GM13977 (cell line): ENCODE data around the gene BCL11B.

Experiments
- DNase-seq: peaks from one replicate; pipeline ENCODE4 v3.0.0; 2012; ENCODE audit warnings: low spot score
- in situ Hi-C: fragments of 300-500 bp; cut with MboI; formaldehyde crosslinking; loops from one replicate; pipeline ENCODE4 v1.12.0; 2022; ENCODE audit warnings: low sequenced_read_pairs, low pct_unique_long_range_greater_than_20kb, mixed read lengths, inconsistent platforms; ENCODE audit not compliant: unreplicated experiment
- TF ChIP-seq, protein P1 (sequence below): IDR thresholded peaks from 2 replicates; pipeline ENCODE4 v1.5.1; 2012; ENCODE audit warnings: mild to moderate bottlenecking, control low read depth; ENCODE audit not compliant: insufficient read depth; ENCODE audit errors: extremely low read depth, missing control alignments

BCL11B gene

DNA sequence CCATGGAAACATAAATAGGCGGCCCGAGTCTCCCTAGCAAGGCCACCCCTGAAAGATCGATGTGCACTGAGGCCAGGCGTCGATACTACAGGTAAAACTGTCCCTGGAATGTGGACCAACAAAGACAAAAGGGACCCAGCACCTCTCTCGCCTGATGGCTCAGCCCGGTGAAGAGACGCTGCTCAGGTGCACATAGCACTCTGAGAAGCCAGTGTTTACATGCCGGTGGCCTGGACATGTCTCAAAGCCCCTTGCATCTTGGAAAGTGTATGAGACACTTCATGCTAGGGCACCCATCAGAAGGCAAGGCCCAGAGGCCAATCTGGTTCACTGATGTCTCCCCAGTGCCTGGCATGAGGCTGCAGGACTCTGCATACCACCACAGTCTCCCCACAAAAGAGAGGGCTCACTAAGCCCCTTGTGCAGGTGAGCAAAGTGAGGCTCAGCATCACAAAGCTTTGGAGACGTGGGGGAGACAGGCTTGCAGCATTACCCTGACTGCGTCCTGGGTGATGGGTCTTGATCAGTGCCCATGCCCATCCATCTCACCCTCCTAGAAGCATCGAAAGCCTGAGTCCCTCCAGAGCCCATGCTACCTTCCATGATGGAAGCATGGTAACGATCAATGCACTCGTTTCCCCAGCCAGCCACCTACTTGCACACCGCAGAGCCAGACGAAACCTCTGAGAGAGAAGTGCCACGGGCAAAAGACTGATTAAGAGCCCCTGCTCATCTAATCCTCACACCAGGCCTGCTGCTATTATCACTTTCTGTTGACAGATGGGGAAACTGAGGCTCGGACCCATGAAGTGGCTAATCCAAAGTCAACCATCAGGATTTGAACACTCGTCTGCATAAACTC lies 16.1 kb downstream of the BCL11B start:
- in situ Hi-C loops: no loop called here
- DNase-seq: no peak
- TF ChIP-seq, protein P1, sequence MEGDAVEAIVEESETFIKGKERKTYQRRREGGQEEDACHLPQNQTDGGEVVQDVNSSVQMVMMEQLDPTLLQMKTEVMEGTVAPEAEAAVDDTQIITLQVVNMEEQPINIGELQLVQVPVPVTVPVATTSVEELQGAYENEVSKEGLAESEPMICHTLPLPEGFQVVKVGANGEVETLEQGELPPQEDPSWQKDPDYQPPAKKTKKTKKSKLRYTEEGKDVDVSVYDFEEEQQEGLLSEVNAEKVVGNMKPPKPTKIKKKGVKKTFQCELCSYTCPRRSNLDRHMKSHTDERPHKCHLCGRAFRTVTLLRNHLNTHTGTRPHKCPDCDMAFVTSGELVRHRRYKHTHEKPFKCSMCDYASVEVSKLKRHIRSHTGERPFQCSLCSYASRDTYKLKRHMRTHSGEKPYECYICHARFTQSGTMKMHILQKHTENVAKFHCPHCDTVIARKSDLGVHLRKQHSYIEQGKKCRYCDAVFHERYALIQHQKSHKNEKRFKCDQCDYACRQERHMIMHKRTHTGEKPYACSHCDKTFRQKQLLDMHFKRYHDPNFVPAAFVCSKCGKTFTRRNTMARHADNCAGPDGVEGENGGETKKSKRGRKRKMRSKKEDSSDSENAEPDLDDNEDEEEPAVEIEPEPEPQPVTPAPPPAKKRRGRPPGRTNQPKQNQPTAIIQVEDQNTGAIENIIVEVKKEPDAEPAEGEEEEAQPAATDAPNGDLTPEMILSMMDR: no peak

DNA sequence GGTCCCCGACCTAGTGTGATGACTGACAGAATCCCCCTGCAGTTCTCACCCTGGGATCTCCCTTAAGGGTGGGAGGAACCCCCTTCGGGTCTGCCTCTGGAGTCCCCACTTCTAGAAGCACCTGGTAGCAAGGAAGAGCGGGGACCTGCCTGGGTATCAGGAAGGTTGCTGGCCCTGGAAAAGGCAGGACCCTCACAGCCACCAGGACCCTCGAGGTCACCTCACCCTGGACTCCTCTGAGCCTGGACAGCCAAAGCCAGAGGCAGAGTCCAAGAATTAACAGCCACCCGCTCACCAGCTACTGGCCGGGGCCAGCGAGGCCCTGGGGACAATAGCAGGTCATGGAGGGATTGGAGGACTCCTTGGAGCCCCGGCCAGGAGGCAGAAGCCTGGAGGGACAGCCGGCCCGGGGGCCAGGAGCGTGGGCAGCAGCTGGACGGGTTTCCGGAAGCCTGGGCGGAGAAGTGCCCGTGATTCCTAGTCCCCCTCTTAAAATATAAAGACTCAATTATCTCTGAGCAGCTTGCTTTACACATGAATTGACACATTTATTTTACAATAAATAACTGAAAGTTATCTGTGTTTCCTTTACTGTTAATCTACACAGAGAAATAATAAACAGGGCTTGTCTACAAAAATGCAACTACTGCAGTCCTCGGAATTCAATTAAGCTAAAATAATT lies 17.5 kb downstream of the BCL11B start:
- no peak for DNase-seq
- TF ChIP-seq, protein P1: no peak
- in situ Hi-C loops: no loop called here

DNA sequence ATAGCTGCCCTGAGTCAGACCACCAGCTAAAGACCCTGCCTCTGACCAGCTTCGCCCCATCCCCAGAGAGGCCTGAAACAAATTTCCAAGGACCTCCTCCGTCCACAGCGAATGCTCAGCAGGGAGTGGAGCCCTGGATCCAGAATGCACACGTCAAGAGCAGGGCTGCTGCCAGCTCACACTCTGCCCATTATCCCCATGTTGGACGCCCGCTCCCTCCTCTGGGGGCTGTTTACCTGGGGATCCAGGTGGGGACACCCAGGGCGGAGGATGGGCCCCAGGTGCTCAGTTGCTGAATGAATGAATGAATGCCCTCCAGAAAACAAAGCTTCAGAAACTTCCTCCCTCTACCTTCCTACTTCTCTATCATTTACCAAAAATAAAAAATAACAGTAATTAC lies 18.1 kb downstream of the BCL11B start:
- in situ Hi-C loops: no loop called here

DNA sequence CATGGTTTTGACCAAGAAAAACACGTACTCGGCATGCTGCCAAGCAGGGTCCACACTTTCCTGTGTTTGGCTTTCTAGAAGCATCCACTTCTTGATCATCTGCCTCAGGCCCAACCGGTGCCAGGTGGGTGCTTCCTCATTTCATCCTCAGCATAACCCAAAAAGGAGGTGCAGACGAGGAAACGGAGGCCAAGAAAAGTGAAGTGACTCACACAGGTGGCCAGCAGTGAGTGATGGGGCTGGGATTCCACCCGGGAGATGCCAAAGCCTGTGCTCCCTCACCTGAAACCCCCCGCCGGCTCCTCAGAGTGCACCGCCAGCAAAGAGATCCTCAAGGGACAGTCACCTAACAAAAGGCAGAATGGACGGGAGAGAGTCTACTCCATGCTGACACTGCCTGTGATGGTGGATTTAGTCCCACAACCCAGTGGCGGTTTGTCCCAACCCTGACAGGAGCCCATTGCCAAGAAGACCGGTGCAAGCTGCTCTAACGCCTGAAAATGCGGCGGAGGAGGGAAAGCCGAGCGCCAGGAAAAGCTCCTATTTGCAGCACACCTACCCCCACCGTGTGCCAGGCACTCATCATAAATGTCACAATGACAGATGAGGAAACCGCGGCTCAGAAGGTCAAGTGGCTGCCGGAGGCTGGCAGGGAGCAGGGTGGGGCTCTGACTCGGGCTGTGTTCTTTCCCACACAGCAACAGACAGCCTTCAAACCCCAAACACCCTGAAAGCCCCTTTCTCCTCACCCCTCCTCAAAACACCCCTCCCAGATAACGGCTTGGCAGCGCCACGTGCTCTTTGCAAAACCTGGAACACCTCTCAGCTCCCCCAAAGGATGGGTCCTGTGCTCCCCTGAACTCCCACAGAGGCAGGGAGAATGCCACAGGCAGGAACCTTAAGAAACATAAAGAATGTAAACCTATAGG lies 18.8 kb downstream of the BCL11B start:
- in situ Hi-C loops: no loop called here
- TF ChIP-seq, protein P1: no peak
- no peak for DNase-seq

More for the DNA sequence above, 18.1 kb downstream of the BCL11B start:
- TF ChIP-seq, protein P1: no peak
- DNase-seq: no peak

DNA sequence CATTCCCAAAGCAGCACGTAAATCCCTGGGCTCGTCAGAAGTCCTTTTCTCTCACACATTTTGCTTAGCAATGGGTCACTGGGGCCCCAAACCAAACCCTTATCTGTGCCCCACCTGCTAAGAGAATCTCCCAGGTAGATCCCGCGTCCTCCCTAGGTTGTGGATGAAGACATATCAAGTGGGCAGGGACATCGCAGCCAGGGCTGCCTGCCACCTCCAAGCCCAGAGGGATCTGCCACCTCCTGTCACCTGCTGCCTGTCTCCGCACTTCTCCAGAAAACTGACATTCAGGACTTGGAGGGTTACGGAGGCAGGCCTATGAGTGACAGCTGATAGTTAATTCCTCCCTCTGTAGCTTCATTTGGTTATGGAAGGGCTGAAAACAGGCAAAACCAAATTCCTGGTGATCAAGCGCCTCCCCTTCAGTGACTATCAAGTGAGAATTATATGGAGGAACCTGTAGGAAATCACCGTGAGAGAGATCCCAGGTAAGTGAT lies 19.5 kb downstream of the BCL11B start:
- in situ Hi-C loops: no loop called here
- TF ChIP-seq, protein P1: no peak
- DNase-seq: no peak

DNA sequence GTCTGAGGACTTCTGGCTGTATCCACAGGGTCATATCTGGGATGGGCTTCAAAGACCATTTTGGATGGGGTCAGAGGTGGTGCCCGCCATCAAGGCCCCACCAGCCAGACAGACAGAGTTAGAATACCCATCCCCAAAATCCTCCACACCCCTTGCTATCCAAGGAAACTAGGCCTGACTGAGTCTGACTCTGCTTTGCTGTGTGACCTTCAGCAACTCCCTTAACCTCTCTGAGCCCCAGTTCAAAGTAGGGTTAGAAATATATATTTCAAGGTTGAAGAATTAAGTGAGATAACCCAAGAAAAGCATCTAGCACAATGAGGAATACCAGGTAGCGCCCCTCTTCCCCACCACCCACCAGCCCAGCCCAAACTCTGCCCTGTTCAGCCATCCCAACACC lies 20.3 kb downstream of the BCL11B start:
- in situ Hi-C loops: no loop called here
- no peak for DNase-seq
- TF ChIP-seq, protein P1: no peak
